HepG2 (cell line): ENCODE results near the gene AANAT. TPM values are rescaled to one million over a fixed set of nuclear protein-coding genes. Genes with fewer than 3 reads are reported as not detected.

Source experiments
- EEA1 ChIP-seq: sonication (generic); formaldehyde crosslinking; IDR thresholded peaks from 2 replicates; pipeline ENCODE4 v1.5.1; 2020; ENCODE audit warnings: mild to moderate bottlenecking, missing genetic modification reagents, borderline replicate concordance
- GATAD1 ChIP-seq: IDR thresholded peaks from 2 replicates; pipeline ENCODE4 v1.6.1; 2016; ENCODE audit warnings: missing genetic modification reagents, missing compliant biosample characterization
- PCBP1 ChIP-seq: fragments of 200-400 bp; formaldehyde crosslinking; IDR thresholded peaks from 2 replicates; pipeline ENCODE4 v1.6.1; 2017; ENCODE audit warnings: mild to moderate bottlenecking, low read depth, low read length, borderline replicate concordance
- SMARCE1 ChIP-seq: fragments of 450-650 bp; IDR thresholded peaks from 2 replicates; pipeline ENCODE4 v1.6.1; 2017; ENCODE audit warnings: borderline replicate concordance
- ZNF12 ChIP-seq: sonication (generic); formaldehyde crosslinking; IDR thresholded peaks from 2 replicates; pipeline ENCODE4 v1.5.0; 2020; ENCODE audit warnings: missing genetic modification reagents
- ZNF766 ChIP-seq: sonication (generic); formaldehyde crosslinking; IDR thresholded peaks from 2 replicates; pipeline ENCODE4 v1.5.0; 2020; ENCODE audit warnings: missing genetic modification reagents, borderline replicate concordance
- ZNF781 ChIP-seq: sonication (generic); formaldehyde crosslinking; IDR thresholded peaks from 2 replicates; pipeline ENCODE4 v1.5.1; 2020; ENCODE audit warnings: borderline replicate concordance, mild to moderate bottlenecking, missing genetic modification reagents; ENCODE audit errors: not compliant biosample characterization
- polyA plus RNA-seq, 8 experiments: library from polyadenylated mRNA; depleted of rRNA in 3 of 8; stranded (reverse) in 7 of 8; unstranded in 1 of 8; fragments of >200 nt; fragmentation: Illumina TruSeq in 4 of 8; extraction: Trizol in 4 of 8; gene quantifications; 2 replicates each; pipeline versions ENCODE4 v1.2.1 to v1.2.3, GENCODE V29; 2011 to 2016; ENCODE audit warnings: low read depth in 4 of 8, missing spikeins in 1 of 8, mixed read lengths in 1 of 8; ENCODE audit not compliant: insufficient read depth in 1 of 8
- total RNA-seq, 5 experiments: library from RNA; depleted of rRNA; stranded (reverse); fragments of >200 nt; fragmentation: Illumina TruSeq; extraction: Trizol; gene quantifications; 2 replicates each; pipeline ENCODE4 v1.2.3, GENCODE V29; 2016; ENCODE audit warnings: low read depth in 1 of 5
- TF ChIP-seq, protein P1 (sequence below): sonication (generic); formaldehyde crosslinking; IDR thresholded peaks from 2 replicates; pipeline ENCODE4 v1.8.0; 2022; ENCODE audit warnings: missing genetic modification reagents, mild to moderate bottlenecking, inconsistent platforms, borderline replicate concordance
- TF ChIP-seq, protein P2 (sequence below): IDR thresholded peaks from 2 replicates; pipeline ENCODE4 v1.6.1; 2016; ENCODE audit warnings: missing compliant biosample characterization, missing genetic modification reagents, borderline replicate concordance
- TF ChIP-seq, protein P3 (sequence below): sonication (generic); formaldehyde crosslinking; IDR thresholded peaks from 2 replicates; pipeline ENCODE4 v1.8.1; 2023; ENCODE audit warnings: missing genetic modification reagents, inconsistent platforms, borderline replicate concordance
- TF ChIP-seq, protein P4 (sequence below): sonication (generic); formaldehyde crosslinking; conservative IDR thresholded peaks from 2 replicates; pipeline ENCODE4 v1.4.0; 2020; ENCODE audit warnings: mild to moderate bottlenecking, missing genetic modification reagents, moderate library complexity
- TF ChIP-seq, protein P5 (sequence below): IDR thresholded peaks from 2 replicates; pipeline ENCODE4 v1.6.1; 2016
- TF ChIP-seq, protein P6 (sequence below), 2 experiments: IDR thresholded peaks; 2 replicates each; pipeline ENCODE4 v1.6.1; 2011 to 2012; ENCODE audit warnings: low read length in 2 of 2, borderline replicate concordance in 1 of 2, low read depth in 1 of 2, mild to moderate bottlenecking in 1 of 2, moderate library complexity in 1 of 2

Gene AANAT
- total and polyA plus RNA-seq, 2 of the 13 experiments (the other 11 are each of a cell fraction or from before 2014, with no cell fraction given), result 0.07 TPM; not detected in 1

DNA sequence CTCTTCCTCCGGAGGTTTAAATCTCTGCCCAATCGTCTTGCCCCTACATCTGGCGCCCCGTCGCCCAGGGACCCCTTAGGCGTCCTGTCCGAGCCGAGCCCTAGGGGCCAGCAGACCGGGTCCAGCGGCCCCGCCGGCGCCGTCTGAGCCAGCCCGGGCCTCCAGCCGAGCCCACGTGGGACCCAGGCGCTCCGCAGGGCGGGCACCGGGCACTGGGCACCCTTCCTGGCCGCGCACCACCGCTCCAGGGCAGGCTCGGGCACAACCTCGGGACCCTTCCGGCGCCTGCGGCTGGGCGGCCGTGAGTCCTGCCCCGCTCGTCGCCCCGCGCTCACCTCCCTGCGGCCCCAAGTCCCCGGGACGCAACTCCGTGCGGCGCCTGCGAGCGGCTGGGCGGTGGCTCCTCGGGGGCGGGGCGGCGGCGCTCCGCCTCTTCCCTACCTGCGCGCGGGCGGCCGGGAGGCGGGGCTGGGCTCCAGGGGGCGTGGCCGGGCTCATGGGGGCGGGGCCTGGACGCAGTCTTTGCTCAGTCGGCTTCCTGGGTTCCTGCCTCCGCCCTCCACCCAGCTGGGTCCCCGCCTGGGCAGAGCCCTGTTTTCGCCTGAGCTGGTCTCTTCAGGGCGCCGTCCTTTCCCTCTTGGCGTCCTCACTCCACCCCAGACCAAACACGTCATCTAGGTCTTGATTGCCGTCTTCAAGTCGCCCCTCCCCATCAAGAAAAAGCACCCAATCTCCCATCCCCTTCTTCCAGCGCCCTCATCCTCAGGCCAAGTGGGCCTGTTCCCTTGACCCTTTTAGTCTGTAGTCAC, 33.8 kb downstream of the AANAT start, which contains the start of gene RHBDF2 (continued):
- TF ChIP-seq, protein P1, sequence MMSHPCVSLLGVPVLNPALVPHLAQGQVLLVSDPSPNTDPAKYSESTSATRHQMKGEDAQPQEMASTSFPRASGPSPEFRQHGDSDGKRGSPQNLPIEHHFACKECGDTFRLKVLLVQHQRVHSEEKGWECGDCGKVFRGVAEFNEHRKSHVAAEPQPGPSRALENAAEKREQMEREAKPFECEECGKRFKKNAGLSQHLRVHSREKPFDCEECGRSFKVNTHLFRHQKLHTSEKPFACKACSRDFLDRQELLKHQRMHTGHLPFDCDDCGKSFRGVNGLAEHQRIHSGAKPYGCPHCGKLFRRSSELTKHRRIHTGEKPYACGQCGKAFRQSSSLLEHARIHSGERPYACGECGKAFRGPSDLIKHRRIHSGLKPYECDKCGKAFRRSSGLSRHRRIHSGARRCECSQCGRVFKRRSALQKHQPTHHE (CRISPR knock-in tag), result no peak
- TF ChIP-seq ZNF766 (peak; percentile 57; the same call in 1 of the 2 replicates), GATAD1 (CRISPR knock-in tag) (no peak), ZNF781 (CRISPR knock-in tag) (peak; percentile 9), ZNF12 (CRISPR knock-in tag) (no peak), PCBP1 (no peak), EEA1 (CRISPR knock-in tag) (peak; percentile 87), SMARCE1 (no peak)
- TF ChIP-seq, protein P2, sequence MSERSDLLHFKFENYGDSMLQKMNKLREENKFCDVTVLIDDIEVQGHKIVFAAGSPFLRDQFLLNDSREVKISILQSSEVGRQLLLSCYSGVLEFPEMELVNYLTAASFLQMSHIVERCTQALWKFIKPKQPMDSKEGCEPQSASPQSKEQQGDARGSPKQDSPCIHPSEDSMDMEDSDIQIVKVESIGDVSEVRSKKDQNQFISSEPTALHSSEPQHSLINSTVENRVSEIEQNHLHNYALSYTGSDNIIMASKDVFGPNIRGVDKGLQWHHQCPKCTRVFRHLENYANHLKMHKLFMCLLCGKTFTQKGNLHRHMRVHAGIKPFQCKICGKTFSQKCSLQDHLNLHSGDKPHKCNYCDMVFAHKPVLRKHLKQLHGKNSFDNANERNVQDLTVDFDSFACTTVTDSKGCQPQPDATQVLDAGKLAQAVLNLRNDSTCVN (CRISPR knock-in tag), result no peak
- TF ChIP-seq, protein P3, sequence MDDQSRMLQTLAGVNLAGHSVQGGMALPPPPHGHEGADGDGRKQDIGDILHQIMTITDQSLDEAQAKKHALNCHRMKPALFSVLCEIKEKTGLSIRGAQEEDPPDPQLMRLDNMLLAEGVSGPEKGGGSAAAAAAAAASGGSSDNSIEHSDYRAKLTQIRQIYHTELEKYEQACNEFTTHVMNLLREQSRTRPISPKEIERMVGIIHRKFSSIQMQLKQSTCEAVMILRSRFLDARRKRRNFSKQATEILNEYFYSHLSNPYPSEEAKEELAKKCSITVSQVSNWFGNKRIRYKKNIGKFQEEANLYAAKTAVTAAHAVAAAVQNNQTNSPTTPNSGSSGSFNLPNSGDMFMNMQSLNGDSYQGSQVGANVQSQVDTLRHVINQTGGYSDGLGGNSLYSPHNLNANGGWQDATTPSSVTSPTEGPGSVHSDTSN (CRISPR knock-in tag), result no peak
- TF ChIP-seq, protein P4, sequence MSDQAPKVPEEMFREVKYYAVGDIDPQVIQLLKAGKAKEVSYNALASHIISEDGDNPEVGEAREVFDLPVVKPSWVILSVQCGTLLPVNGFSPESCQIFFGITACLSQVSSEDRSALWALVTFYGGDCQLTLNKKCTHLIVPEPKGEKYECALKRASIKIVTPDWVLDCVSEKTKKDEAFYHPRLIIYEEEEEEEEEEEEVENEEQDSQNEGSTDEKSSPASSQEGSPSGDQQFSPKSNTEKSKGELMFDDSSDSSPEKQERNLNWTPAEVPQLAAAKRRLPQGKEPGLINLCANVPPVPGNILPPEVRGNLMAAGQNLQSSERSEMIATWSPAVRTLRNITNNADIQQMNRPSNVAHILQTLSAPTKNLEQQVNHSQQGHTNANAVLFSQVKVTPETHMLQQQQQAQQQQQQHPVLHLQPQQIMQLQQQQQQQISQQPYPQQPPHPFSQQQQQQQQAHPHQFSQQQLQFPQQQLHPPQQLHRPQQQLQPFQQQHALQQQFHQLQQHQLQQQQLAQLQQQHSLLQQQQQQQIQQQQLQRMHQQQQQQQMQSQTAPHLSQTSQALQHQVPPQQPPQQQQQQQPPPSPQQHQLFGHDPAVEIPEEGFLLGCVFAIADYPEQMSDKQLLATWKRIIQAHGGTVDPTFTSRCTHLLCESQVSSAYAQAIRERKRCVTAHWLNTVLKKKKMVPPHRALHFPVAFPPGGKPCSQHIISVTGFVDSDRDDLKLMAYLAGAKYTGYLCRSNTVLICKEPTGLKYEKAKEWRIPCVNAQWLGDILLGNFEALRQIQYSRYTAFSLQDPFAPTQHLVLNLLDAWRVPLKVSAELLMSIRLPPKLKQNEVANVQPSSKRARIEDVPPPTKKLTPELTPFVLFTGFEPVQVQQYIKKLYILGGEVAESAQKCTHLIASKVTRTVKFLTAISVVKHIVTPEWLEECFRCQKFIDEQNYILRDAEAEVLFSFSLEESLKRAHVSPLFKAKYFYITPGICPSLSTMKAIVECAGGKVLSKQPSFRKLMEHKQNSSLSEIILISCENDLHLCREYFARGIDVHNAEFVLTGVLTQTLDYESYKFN (CRISPR knock-in tag), result peak; percentile 59; the same call in 1 of the 2 replicates
- TF ChIP-seq, protein P5, sequence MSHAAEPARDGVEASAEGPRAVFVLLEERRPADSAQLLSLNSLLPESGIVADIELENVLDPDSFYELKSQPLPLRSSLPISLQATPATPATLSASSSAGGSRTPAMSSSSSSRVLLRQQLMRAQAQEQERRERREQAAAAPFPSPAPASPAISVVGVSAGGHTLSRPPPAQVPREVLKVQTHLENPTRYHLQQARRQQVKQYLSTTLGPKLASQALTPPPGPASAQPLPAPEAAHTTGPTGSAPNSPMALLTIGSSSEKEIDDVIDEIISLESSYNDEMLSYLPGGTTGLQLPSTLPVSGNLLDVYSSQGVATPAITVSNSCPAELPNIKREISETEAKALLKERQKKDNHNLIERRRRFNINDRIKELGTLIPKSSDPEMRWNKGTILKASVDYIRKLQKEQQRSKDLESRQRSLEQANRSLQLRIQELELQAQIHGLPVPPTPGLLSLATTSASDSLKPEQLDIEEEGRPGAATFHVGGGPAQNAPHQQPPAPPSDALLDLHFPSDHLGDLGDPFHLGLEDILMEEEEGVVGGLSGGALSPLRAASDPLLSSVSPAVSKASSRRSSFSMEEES (CRISPR knock-in tag), result 0 out of 2 replicates have a peak, but pooled peaks have one; percentile 19
- TF ChIP-seq, protein P6, sequence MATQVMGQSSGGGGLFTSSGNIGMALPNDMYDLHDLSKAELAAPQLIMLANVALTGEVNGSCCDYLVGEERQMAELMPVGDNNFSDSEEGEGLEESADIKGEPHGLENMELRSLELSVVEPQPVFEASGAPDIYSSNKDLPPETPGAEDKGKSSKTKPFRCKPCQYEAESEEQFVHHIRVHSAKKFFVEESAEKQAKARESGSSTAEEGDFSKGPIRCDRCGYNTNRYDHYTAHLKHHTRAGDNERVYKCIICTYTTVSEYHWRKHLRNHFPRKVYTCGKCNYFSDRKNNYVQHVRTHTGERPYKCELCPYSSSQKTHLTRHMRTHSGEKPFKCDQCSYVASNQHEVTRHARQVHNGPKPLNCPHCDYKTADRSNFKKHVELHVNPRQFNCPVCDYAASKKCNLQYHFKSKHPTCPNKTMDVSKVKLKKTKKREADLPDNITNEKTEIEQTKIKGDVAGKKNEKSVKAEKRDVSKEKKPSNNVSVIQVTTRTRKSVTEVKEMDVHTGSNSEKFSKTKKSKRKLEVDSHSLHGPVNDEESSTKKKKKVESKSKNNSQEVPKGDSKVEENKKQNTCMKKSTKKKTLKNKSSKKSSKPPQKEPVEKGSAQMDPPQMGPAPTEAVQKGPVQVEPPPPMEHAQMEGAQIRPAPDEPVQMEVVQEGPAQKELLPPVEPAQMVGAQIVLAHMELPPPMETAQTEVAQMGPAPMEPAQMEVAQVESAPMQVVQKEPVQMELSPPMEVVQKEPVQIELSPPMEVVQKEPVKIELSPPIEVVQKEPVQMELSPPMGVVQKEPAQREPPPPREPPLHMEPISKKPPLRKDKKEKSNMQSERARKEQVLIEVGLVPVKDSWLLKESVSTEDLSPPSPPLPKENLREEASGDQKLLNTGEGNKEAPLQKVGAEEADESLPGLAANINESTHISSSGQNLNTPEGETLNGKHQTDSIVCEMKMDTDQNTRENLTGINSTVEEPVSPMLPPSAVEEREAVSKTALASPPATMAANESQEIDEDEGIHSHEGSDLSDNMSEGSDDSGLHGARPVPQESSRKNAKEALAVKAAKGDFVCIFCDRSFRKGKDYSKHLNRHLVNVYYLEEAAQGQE (IDR thresholded peaks at IDR 0.05; ENCODE audit: borderline replicate concordance in 1 of 2, low read depth in 1 of 2, low read length in 2 of 2), result no peak
